HepG2 (cell line): Measurements from ENCODE around the gene PFN1. TPM values are rescaled to one million over a fixed set of nuclear protein-coding genes. Genes with fewer than 3 reads are reported as not detected.

Experiments used
- FOSL2 ChIP-seq: sonication (generic); formaldehyde crosslinking; IDR thresholded peaks from 2 replicates; pipeline ENCODE4 v1.4.0; 2020; ENCODE audit warnings: missing genetic modification reagents
- MATR3 ChIP-seq: sonication (generic); formaldehyde crosslinking; IDR thresholded peaks from 2 replicates; pipeline ENCODE4 v1.4.0; 2020; ENCODE audit warnings: missing genetic modification reagents
- NFE2L2 ChIP-seq: fragments of 150-350 bp; IDR thresholded peaks from 2 replicates; pipeline ENCODE4 v1.6.1; 2014; ENCODE audit warnings: low read length
- REXO4 ChIP-seq: sonication (generic); formaldehyde crosslinking; IDR thresholded peaks from 2 replicates; pipeline ENCODE4 v1.8.0; 2022; ENCODE audit warnings: missing genetic modification reagents, mild to moderate bottlenecking, borderline replicate concordance
- SMARCC2 ChIP-seq: fragments of 450-650 bp; IDR thresholded peaks from 2 replicates; pipeline ENCODE4 v1.6.1; 2017; ENCODE audit warnings: antibody characterized with exemption, mild to moderate bottlenecking
- SMARCE1 ChIP-seq: fragments of 450-650 bp; IDR thresholded peaks from 2 replicates; pipeline ENCODE4 v1.6.1; 2017; ENCODE audit warnings: borderline replicate concordance
- TEAD3 ChIP-seq: optimal IDR thresholded peaks from 2 replicates; pipeline ENCODE3; 2016; ENCODE audit warnings: borderline replicate concordance
- ZNF629 ChIP-seq: sonication (generic); formaldehyde crosslinking; conservative IDR thresholded peaks from 2 replicates; pipeline ENCODE4 v1.5.0; 2020; ENCODE audit warnings: missing genetic modification reagents
- ZNF644 ChIP-seq: IDR thresholded peaks from 2 replicates; pipeline ENCODE4 v1.6.1; 2016; ENCODE audit warnings: low read depth
- polyA plus RNA-seq, 8 experiments: library from polyadenylated mRNA; depleted of rRNA in 3 of 8; stranded (reverse) in 7 of 8; unstranded in 1 of 8; fragments of >200 nt; fragmentation: Illumina TruSeq in 4 of 8; extraction: Trizol in 4 of 8; gene quantifications; 2 replicates each; pipeline versions ENCODE4 v1.2.1 to v1.2.3, GENCODE V29; 2011 to 2016; ENCODE audit warnings: low read depth in 4 of 8, missing spikeins in 1 of 8, mixed read lengths in 1 of 8; ENCODE audit not compliant: insufficient read depth in 1 of 8
- total RNA-seq, 5 experiments: library from RNA; depleted of rRNA; stranded (reverse); fragments of >200 nt; fragmentation: Illumina TruSeq; extraction: Trizol; gene quantifications; 2 replicates each; pipeline ENCODE4 v1.2.3, GENCODE V29; 2016; ENCODE audit warnings: low read depth in 1 of 5
- TF ChIP-seq, protein P1 (sequence below): sonication (generic); formaldehyde crosslinking; IDR thresholded peaks from 2 replicates; pipeline ENCODE4 v1.8.1; 2022; ENCODE audit warnings: low read depth, mild to moderate bottlenecking, missing genetic modification reagents
- TF ChIP-seq, protein P2 (sequence below), 2 experiments: fragments of 450-650 bp in 1 of 2; sonication (generic) in 1 of 2; formaldehyde crosslinking in 1 of 2; IDR thresholded peaks; 2 replicates each; pipeline versions ENCODE4 v1.6.1 to v1.8.0; 2016 to 2022; ENCODE audit warnings: antibody characterized with exemption in 1 of 2, mild to moderate bottlenecking in 1 of 2, missing genetic modification reagents in 1 of 2
- TF ChIP-seq, protein P3 (sequence below), 2 experiments: sonication (generic) in 1 of 2; formaldehyde crosslinking in 1 of 2; IDR thresholded peaks; 2 replicates each; pipeline versions ENCODE4 v1.4.0 to v1.6.1; 2016 to 2020; ENCODE audit warnings: borderline replicate concordance in 1 of 2, low read depth in 1 of 2, mild to moderate bottlenecking in 1 of 2, missing genetic modification reagents in 1 of 2

Gene PFN1
- total and polyA plus RNA-seq, 2 of the 13 experiments (the other 11 are each of a cell fraction or from before 2014, with no cell fraction given): 494 to 613 TPM

DNA sequence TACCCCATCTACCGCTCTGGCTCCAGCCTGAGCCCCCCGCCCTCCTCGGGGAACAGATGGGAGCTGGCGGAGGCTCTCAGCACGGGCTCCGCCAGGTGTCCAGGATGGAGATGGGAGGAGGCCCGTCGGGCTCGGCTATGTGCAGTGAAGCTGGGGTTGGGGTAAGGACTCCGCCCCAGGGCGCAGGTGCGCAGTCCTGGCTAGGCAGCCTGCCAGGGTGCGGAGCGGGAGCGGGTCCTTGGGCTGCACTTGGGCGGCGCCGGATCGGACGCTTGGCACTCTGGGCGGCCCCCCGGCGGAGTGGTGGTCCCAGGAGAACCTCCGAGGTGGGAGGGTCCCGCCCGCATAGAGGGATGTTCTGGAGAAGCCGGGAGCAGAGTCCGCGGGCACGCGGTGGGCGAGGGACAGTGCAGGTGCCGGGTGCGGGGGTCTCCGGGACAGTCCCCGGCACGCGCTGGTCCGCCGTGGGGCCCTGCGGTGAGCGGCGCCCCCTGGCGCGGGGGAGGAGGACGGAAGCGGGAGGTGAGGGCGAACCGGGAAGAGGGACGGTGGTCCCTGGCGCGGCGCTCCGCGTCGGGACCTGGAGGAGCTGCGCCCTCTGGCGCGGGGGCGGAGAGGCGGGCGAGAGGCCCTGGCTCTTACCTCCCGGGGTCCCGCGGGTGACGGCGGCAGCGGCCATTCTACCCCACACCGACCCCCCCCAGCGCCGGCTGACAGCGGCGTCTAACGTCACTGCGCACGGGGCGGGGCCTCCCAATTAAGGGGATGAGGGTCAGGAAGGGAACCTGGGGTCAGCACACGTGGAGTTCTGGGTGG is 38.8 kb upstream of the PFN1 start, which contains the start of gene CAMTA2 (continued):
- TF ChIP-seq FOSL2 (no peak), REXO4 (CRISPR knock-in tag) (no peak), NFE2L2 (no peak), SMARCE1 (no peak), MATR3 (CRISPR knock-in tag) (no peak), ZNF644 (CRISPR knock-in tag) (no peak), ZNF629 (CRISPR knock-in tag) (0 out of 2 replicates have a peak, but pooled peaks have one; percentile 6), TEAD3 (CRISPR knock-in tag) (peak; percentile 46), SMARCC2 (no peak)
- TF ChIP-seq, protein P1, sequence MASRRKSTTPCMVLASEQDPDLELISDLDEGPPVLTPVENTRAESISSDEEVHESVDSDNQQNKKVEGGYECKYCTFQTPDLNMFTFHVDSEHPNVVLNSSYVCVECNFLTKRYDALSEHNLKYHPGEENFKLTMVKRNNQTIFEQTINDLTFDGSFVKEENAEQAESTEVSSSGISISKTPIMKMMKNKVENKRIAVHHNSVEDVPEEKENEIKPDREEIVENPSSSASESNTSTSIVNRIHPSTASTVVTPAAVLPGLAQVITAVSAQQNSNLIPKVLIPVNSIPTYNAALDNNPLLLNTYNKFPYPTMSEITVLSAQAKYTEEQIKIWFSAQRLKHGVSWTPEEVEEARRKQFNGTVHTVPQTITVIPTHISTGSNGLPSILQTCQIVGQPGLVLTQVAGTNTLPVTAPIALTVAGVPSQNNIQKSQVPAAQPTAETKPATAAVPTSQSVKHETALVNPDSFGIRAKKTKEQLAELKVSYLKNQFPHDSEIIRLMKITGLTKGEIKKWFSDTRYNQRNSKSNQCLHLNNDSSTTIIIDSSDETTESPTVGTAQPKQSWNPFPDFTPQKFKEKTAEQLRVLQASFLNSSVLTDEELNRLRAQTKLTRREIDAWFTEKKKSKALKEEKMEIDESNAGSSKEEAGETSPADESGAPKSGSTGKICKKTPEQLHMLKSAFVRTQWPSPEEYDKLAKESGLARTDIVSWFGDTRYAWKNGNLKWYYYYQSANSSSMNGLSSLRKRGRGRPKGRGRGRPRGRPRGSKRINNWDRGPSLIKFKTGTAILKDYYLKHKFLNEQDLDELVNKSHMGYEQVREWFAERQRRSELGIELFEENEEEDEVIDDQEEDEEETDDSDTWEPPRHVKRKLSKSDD (CRISPR knock-in tag): peak; percentile 95; the same call in 1 of the 2 replicates
- TF ChIP-seq, protein P2, sequence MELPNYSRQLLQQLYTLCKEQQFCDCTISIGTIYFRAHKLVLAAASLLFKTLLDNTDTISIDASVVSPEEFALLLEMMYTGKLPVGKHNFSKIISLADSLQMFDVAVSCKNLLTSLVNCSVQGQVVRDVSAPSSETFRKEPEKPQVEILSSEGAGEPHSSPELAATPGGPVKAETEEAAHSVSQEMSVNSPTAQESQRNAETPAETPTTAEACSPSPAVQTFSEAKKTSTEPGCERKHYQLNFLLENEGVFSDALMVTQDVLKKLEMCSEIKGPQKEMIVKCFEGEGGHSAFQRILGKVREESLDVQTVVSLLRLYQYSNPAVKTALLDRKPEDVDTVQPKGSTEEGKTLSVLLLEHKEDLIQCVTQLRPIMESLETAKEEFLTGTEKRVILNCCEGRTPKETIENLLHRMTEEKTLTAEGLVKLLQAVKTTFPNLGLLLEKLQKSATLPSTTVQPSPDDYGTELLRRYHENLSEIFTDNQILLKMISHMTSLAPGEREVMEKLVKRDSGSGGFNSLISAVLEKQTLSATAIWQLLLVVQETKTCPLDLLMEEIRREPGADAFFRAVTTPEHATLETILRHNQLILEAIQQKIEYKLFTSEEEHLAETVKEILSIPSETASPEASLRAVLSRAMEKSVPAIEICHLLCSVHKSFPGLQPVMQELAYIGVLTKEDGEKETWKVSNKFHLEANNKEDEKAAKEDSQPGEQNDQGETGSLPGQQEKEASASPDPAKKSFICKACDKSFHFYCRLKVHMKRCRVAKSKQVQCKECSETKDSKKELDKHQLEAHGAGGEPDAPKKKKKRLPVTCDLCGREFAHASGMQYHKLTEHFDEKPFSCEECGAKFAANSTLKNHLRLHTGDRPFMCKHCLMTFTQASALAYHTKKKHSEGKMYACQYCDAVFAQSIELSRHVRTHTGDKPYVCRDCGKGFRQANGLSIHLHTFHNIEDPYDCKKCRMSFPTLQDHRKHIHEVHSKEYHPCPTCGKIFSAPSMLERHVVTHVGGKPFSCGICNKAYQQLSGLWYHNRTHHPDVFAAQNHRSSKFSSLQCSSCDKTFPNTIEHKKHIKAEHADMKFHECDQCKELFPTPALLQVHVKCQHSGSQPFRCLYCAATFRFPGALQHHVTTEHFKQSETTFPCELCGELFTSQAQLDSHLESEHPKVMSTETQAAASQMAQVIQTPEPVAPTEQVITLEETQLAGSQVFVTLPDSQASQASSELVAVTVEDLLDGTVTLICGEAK (IDR thresholded peaks at IDR 0.05): no peak
- TF ChIP-seq, protein P2 (CRISPR knock-in tag; IDR thresholded peaks at IDR 0.05): peak; percentile 68; the same call in 1 of the 2 replicates
- TF ChIP-seq, protein P3, sequence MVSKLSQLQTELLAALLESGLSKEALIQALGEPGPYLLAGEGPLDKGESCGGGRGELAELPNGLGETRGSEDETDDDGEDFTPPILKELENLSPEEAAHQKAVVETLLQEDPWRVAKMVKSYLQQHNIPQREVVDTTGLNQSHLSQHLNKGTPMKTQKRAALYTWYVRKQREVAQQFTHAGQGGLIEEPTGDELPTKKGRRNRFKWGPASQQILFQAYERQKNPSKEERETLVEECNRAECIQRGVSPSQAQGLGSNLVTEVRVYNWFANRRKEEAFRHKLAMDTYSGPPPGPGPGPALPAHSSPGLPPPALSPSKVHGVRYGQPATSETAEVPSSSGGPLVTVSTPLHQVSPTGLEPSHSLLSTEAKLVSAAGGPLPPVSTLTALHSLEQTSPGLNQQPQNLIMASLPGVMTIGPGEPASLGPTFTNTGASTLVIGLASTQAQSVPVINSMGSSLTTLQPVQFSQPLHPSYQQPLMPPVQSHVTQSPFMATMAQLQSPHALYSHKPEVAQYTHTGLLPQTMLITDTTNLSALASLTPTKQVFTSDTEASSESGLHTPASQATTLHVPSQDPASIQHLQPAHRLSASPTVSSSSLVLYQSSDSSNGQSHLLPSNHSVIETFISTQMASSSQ (IDR thresholded peaks at IDR 0.05; ENCODE audit: low read depth): no peak
- TF ChIP-seq, protein P3 (CRISPR knock-in tag; IDR thresholded peaks at IDR 0.05; ENCODE audit: borderline replicate concordance): peak; percentile 49; the same call in 1 of the 2 replicates
